ENCODE measurements around the gene UCHL3.

The UCHL3 gene

DNA sequence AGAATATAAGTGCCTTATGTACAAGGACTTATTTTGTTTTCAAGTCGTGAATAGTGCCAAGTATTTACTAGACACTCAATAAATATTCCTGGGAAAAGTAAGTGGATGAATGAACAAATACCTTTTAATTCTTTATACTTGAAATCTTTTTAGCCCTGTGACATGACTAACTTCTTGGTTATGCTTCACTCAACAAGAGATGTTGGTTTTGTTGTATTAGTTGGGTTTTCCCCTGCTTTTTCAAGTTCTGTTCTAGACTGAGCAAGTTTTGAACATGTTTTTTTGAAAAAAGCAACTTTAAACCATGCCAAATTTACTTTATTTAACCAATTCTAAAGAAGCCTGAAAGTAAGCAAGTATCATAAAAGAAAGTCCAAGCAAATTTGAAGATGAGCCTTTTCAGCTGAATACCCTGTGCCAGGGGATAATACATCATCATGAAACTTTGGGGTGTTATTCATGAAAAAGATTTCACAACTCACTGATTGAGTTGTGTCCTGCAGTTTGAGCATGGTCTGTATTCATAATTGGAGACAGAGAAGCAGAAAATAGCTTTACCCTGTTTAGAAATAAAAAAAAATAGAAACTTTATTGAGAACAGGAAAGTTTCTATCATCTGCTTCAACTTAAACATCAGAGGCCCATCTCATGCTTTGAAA, 97.7 kb downstream of the UCHL3 start:
- Histone ChIP-seq H3K9me3 (ENCODE audit: low read length) (no peaks in the 10 kb centered on the region), H3K36me3 (ENCODE audit: insufficient read depth, low read length) (peaks cover 13% of the 10 kb centered on the region; the same call in 1 of the 2 replicates), H4K20me1 (ENCODE audit: insufficient read depth, low read length) (no peaks in the 10 kb centered on the region), H2AFZ (ENCODE audit: low read length) (no peak overlapping the region), H3K9me2 (ENCODE audit: low read depth, low read length) (no peaks in the 10 kb centered on the region), H3K4me3 (ENCODE audit: low read depth, low read length, poor library complexity, severe bottlenecking) (no peak overlapping the region), H3K27ac (ENCODE audit: low read depth, low read length, poor library complexity, severe bottlenecking) (peak overlapping the region; percentile 41), H3K4me1 (ENCODE audit: insufficient read depth, low read length, severe bottlenecking) (peaks cover 21% of the 10 kb centered on the region), H3K79me2 (ENCODE audit: insufficient read depth, low read length) (peaks cover 4% of the 10 kb centered on the region; the same call in 1 of the 2 replicates), H3K4me2 (ENCODE audit: low read length) (peak overlapping the region; percentile 2; the same call in 1 of the 2 replicates), H3K27me3 (ENCODE audit: insufficient read depth, low read length) (no peaks in the 10 kb centered on the region), H3F3A (ENCODE audit: insufficient read depth, low read length) (no peaks in the 10 kb centered on the region), H3K9ac (ENCODE audit: low read length) (no peak overlapping the region)
- TF ChIP-seq EZH2 (IDR thresholded peaks at IDR 0.05; ENCODE audit: borderline replicate concordance, low read length), result no peak
- TF ChIP-seq, protein P1, sequence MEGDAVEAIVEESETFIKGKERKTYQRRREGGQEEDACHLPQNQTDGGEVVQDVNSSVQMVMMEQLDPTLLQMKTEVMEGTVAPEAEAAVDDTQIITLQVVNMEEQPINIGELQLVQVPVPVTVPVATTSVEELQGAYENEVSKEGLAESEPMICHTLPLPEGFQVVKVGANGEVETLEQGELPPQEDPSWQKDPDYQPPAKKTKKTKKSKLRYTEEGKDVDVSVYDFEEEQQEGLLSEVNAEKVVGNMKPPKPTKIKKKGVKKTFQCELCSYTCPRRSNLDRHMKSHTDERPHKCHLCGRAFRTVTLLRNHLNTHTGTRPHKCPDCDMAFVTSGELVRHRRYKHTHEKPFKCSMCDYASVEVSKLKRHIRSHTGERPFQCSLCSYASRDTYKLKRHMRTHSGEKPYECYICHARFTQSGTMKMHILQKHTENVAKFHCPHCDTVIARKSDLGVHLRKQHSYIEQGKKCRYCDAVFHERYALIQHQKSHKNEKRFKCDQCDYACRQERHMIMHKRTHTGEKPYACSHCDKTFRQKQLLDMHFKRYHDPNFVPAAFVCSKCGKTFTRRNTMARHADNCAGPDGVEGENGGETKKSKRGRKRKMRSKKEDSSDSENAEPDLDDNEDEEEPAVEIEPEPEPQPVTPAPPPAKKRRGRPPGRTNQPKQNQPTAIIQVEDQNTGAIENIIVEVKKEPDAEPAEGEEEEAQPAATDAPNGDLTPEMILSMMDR (IDR thresholded peaks at IDR 0.05; ENCODE audit: low read length), result no peak

DNA sequence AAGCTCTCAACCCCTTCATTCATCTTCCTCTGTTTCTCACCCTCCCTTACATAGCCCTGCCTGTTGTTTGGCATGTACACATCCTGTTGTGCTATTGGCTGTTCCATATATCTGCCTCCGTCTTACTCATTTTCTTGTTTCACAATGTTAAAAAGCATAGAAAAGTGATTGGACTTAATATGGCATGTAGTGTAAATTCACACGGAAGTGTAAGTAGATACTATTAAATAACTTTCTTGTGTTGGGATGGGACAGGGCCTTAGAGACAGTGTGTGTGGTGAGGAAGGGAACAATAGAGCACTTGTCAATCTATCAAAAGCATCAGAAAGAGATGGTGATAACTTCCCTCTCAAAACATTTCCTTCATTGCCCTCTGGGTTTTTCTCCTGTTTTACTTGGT, 98.9 kb downstream of the UCHL3 start:
- Histone ChIP-seq H3K27ac (ENCODE audit: low read depth, low read length, poor library complexity, severe bottlenecking) (no peak overlapping the region), H3K9me3 (ENCODE audit: low read length) (no peaks in the 10 kb centered on the region), H4K20me1 (ENCODE audit: insufficient read depth, low read length) (no peaks in the 10 kb centered on the region), H3K4me1 (ENCODE audit: insufficient read depth, low read length, severe bottlenecking) (peaks cover 21% of the 10 kb centered on the region), H3K4me2 (ENCODE audit: low read length) (no peak overlapping the region), H3K79me2 (ENCODE audit: insufficient read depth, low read length) (peaks cover 4% of the 10 kb centered on the region; the same call in 1 of the 2 replicates), H2AFZ (ENCODE audit: low read length) (no peak overlapping the region), H3K9ac (ENCODE audit: low read length) (no peak overlapping the region), H3K36me3 (ENCODE audit: insufficient read depth, low read length) (peaks cover 13% of the 10 kb centered on the region; the same call in 1 of the 2 replicates), H3F3A (ENCODE audit: insufficient read depth, low read length) (no peaks in the 10 kb centered on the region), H3K9me2 (ENCODE audit: low read depth, low read length) (no peaks in the 10 kb centered on the region), H3K4me3 (ENCODE audit: low read depth, low read length, poor library complexity, severe bottlenecking) (no peak overlapping the region), H3K27me3 (ENCODE audit: insufficient read depth, low read length) (no peaks in the 10 kb centered on the region)
- TF ChIP-seq, protein P1 (IDR thresholded peaks at IDR 0.05; ENCODE audit: low read length), result no peak
- TF ChIP-seq EZH2 (IDR thresholded peaks at IDR 0.05; ENCODE audit: borderline replicate concordance, low read length), result no peak

DNA sequence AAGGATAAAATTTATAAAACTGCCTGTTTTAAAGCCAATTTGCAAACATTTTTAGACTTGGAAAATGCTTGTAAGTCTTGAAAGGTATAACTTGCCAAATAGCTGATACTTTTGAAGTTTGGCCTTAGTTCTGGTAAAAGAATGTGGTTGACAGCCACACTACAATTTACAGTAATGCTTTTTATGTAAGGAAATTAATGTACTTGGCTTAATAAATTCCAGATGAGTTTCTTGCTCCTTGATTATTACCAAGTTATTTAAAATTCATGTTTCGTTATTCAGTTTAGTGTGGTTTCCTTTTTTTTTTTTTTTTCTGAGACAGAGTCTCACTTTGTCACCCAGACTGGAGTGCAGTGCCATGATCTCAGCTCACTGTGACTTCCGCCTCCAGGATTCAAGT, 101.4 kb downstream of the UCHL3 start:
- TF ChIP-seq, protein P1 (IDR thresholded peaks at IDR 0.05; ENCODE audit: low read length), result no peak
- TF ChIP-seq EZH2 (IDR thresholded peaks at IDR 0.05; ENCODE audit: borderline replicate concordance, low read length), result no peak
- Histone ChIP-seq H2AFZ (ENCODE audit: low read length) (no peak overlapping the region), H3K4me1 (ENCODE audit: insufficient read depth, low read length, severe bottlenecking) (peaks cover 19% of the 10 kb centered on the region), H3K4me3 (ENCODE audit: low read depth, low read length, poor library complexity, severe bottlenecking) (no peak overlapping the region), H3K4me2 (ENCODE audit: low read length) (no peak overlapping the region), H3K27me3 (ENCODE audit: insufficient read depth, low read length) (no peaks in the 10 kb centered on the region), H3K9me3 (ENCODE audit: low read length) (no peaks in the 10 kb centered on the region), H3K27ac (ENCODE audit: low read depth, low read length, poor library complexity, severe bottlenecking) (no peak overlapping the region), H3K9ac (ENCODE audit: low read length) (no peak overlapping the region), H3F3A (ENCODE audit: insufficient read depth, low read length) (no peaks in the 10 kb centered on the region), H4K20me1 (ENCODE audit: insufficient read depth, low read length) (no peaks in the 10 kb centered on the region), H3K9me2 (ENCODE audit: low read depth, low read length) (no peaks in the 10 kb centered on the region), H3K36me3 (ENCODE audit: insufficient read depth, low read length) (peaks cover 15% of the 10 kb centered on the region; the same call in 1 of the 2 replicates), H3K79me2 (ENCODE audit: insufficient read depth, low read length) (peaks cover 4% of the 10 kb centered on the region; the same call in 1 of the 2 replicates)
